AG10803 (cell line): ENCODE measurements around the gene CRIM1.

ENCODE experiments used
- DNase-seq: peaks from one replicate; pipeline ENCODE4 v3.0.0; 2010; ENCODE audit warnings: low read depth
- H3K4me3 ChIP-seq: 2 replicates; pipeline ENCODE4 v1.5.1; 2011; ENCODE audit warnings: mild to moderate bottlenecking, low read length, control low read depth
- CTCF ChIP-seq: conservative IDR thresholded peaks from 2 replicates; pipeline ENCODE4 v1.5.1; 2011; ENCODE audit warnings: mild to moderate bottlenecking, low read length, control low read depth, inconsistent platforms

The CRIM1 gene

GRCh38 chr2:36396878-36397539, 41.4 kb downstream of the CRIM1 start:
- no peak overlapping the region for H3K4me3 ChIP-seq
- no peak for DNase-seq
- TF ChIP-seq CTCF, result no peak

DNA sequence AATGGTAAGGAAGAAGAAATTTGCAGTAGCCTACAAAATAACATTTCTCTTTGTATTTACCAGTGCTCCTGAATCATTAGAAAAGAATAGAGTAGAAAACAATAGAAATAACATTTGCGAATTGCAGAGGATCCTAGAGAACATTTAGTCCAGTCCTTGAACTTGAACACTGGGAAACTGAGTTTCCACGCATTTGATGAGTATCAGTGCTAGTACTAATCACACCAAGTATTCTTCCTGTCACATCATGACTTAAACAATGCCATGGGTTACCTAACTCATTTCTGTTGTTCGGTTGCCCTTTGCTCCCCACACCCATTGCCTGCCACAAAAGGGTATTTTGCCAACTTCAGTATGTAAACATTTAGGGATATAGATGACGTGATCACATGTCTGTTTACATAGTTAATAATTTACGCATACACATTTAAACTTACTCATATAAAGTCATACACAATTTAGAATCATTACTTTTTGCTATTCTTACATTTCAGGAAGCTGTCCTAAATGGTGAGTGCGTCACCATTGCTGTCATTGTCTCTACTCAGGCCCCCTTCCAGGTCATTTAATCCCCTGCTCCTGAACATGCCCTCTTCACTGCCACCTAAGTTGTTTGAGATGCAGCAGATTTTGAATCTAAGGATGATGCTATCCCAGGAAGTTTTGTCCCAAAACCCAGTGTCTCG, 42.3 kb downstream of the CRIM1 start:
- DNase-seq, result no peak
- H3K4me3 ChIP-seq, result no peak overlapping the region
- TF ChIP-seq CTCF, result no peak

DNA sequence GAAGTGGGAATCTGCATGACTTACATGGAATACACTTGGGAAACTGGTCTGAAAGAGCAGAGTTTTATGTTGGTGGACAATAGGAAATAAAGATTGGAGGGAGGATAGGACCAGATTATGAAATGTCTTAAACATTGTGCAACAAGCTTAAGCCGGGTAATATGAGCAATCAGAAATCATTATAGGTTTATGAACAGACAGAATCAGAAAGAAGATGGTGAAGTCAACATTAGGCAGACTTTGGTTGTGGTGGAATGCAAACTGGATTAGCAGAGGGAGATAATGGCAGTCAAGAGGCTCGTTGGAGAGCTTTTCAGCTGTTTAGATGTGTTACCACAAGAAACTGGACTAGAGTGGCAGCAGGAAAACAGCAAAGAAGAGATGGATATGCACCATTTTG, 43.5 kb downstream of the CRIM1 start:
- H3K4me3 ChIP-seq, result no peak overlapping the region
- TF ChIP-seq CTCF, result no peak
- DNase-seq, result no peak

DNA sequence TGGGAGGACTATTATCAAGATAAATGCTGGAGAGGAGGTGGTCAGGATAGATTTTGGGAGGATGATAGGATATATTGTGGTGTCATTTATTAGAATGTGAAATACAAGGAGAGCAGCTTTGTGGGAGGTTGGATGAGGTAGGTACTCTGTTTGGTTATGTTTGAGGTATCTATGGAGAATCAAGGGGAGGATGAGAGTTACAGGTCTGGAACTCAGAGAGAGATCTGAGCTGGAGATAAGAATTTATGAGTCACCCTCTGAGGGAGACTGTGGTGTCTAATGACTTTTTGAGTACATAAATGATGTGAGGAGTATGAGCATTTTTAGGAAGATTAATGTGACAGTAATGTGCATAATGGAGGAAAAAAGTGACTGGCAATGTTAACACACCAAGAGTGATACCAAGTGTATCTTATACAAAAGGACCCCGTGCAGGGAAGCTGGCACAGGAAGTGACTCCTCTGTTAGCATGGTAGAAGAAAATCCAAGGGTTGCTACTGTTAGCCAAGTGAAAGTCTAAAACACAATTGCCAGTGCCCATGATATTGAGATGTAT, 48.2 kb downstream of the CRIM1 start:
- no peak for TF ChIP-seq CTCF
- peak; percentile 70 for DNase-seq
- no peak overlapping the region for H3K4me3 ChIP-seq

- TF ChIP-seq CTCF, result no peak
- H3K4me3 ChIP-seq, result no peak overlapping the region
Measured at GRCh38 chr2:36404318-36404717, 48.7 kb downstream of the CRIM1 start.

GRCh38 chr2:36404754-36405153, 49.2 kb downstream of the CRIM1 start:
- no peak overlapping the region for H3K4me3 ChIP-seq
- no peak for TF ChIP-seq CTCF
- DNase-seq, result no peak

More at GRCh38 chr2:36404318-36404717, 48.7 kb downstream of the CRIM1 start:
- DNase-seq, result no peak

DNA sequence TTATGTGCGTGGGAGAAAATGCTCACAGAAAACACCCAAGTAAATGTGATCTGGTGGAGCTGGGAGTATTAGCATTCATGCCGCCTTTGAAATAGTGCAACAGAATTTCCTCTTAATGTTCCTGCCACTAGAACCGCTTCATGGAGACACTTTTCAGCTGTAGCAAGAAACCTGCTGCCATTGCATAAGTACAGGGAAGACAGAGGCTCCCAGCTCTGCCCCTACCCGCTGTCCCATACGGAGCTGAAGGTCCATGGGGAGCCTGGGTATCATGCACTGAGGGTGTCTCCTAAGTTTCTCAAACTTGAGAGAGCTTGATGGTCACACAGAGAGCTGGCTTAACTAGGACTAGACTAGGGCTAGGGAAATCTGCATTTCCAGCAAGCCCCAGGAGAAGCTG, 49.6 kb downstream of the CRIM1 start:
- DNase-seq, result no peak
- TF ChIP-seq CTCF, result no peak
- no peak overlapping the region for H3K4me3 ChIP-seq
